Activated CD4-positive, CD25-positive, alpha-beta regulatory T cell treated with anti-CD3 and anti-CD28 coated beads, Interleukin-2, amount 50 U/mL, for 16 hours (primary cell): ENCODE measurements around the gene PRR23A.
"Not testable (repeated sequence)": the region's sequence is repeated elsewhere in the genome, so short reads cannot be mapped to it uniquely, and the experiment has no call there.

Experiments used
- DNase-seq: peaks from one replicate; pipeline ENCODE4 v3.0.0-alpha.2; 2020; ENCODE audit warnings: low read depth, low spot score

PRR23A gene

GRCh38 chr3:139006051-139006716 lies at the start of gene PRR23A:
Gene PRR23A, minus strand, starts transcription at chr3:139006268. Its CDS starts 0 bp downstream, at chr3:139006268.
- DNase-seq = no peak

- no peak for DNase-seq
These were observed 46.9 kb upstream of the PRR23A start for GRCh38 chr3:139052802-139053600.

GRCh38 chr3:139044366-139045210 lies 38.5 kb upstream of the PRR23A start, which contains the start of gene PRR23C:
Gene PRR23C, minus strand, starts transcription at chr3:139044892. Its CDS starts 272 bp downstream, at chr3:139044620.
- no peak for DNase-seq

- no peak for DNase-seq
These were observed 37.7 kb upstream of the PRR23A start for GRCh38 chr3:139043554-139044365.

GRCh38 chr3:139037478-139037877 lies 31.4 kb upstream of the PRR23A start:
- no peak for DNase-seq

GRCh38 chr3:139032326-139033002 lies 26.4 kb upstream of the PRR23A start:
- DNase-seq = no peak

GRCh38 chr3:139030576-139030975 lies 24.5 kb upstream of the PRR23A start:
- DNase-seq = not testable (repeated sequence)

- no peak for DNase-seq
These were observed 18.9 kb upstream of the PRR23A start for GRCh38 chr3:139024968-139025367.

GRCh38 chr3:139020868-139021234 lies 14.8 kb upstream of the PRR23A start, which contains the start of gene PRR23B:
Gene PRR23B, minus strand, starts transcription at chr3:139020926. Its CDS starts 265 bp downstream, at chr3:139020661.
- no peak for DNase-seq

- DNase-seq = no peak
These were observed 14.2 kb upstream of the PRR23A start for GRCh38 chr3:139020036-139020867.

GRCh38 chr3:139016430-139017048 lies 10.5 kb upstream of the PRR23A start:
- DNase-seq = no peak

- DNase-seq = no peak
These were observed 593 bp downstream of the PRR23A start for GRCh38 chr3:139005356-139005993.

GRCh38 chr3:138995706-138996105 lies 10.4 kb downstream of the PRR23A start:
- no peak for DNase-seq

GRCh38 chr3:138987181-138987580 lies 18.9 kb downstream of the PRR23A start:
- DNase-seq = no peak

- DNase-seq = no peak
These were observed 20.1 kb downstream of the PRR23A start for GRCh38 chr3:138985932-138986331.

- DNase-seq = no peak
These were observed 21.3 kb downstream of the PRR23A start for GRCh38 chr3:138984816-138985215.

GRCh38 chr3:138976047-138976446 lies 30.0 kb downstream of the PRR23A start:
- DNase-seq = no peak

- no peak for DNase-seq
These were observed 30.7 kb downstream of the PRR23A start for GRCh38 chr3:138975351-138975750.

GRCh38 chr3:138974462-138974861 lies 31.6 kb downstream of the PRR23A start:
- DNase-seq = no peak
